ENCODE data around the gene C3orf49.
A peak's percentile ranks its signal among the peaks of the same experiment; 100 is the strongest.

C3orf49 gene

GRCh38 chr3:63851287-63851686 lies 32.2 kb downstream of the C3orf49 start:
- DNase-seq (ENCODE audit: low read depth), result no peak

GRCh38 chr3:63853106-63853505 lies 34.0 kb downstream of the C3orf49 start:
- no peak for DNase-seq (ENCODE audit: low read depth)

GRCh38 chr3:63855333-63855940 lies 36.3 kb downstream of the C3orf49 start:
- DNase-seq (ENCODE audit: low read depth), result no peak

GRCh38 chr3:63857311-63857710 lies 38.2 kb downstream of the C3orf49 start:
- no peak for DNase-seq (ENCODE audit: low read depth)

GRCh38 chr3:63860776-63861175 lies 41.7 kb downstream of the C3orf49 start:
- no peak for DNase-seq (ENCODE audit: low read depth)

GRCh38 chr3:63861306-63861705 lies 42.2 kb downstream of the C3orf49 start:
- no peak for DNase-seq (ENCODE audit: low read depth)

- DNase-seq (ENCODE audit: low read depth), result no peak
These were observed 43.7 kb downstream of the C3orf49 start for GRCh38 chr3:63862804-63863149.

- peak; percentile 15 for DNase-seq (ENCODE audit: low read depth)
These were observed 44.3 kb downstream of the C3orf49 start, which contains the start of the genes ATXN7 and THOC7 for GRCh38 chr3:63863150-63864007. Gene ATXN7, plus strand, starts transcription at chr3:63863867. Its CDS starts 48,732 bp downstream, at chr3:63912599. Gene THOC7, minus strand, starts transcription at chr3:63863805. Its CDS starts 15 bp downstream, at chr3:63863790.

- no peak for DNase-seq (ENCODE audit: low read depth)
These were observed 45.2 kb downstream of the C3orf49 start for GRCh38 chr3:63864008-63864964.

GRCh38 chr3:63864965-63865327 lies 45.8 kb downstream of the C3orf49 start:
- no peak for DNase-seq (ENCODE audit: low read depth)

- DNase-seq (ENCODE audit: low read depth), result no peak
These were observed 48.1 kb downstream of the C3orf49 start for GRCh38 chr3:63867225-63867624.

- DNase-seq (ENCODE audit: low read depth), result no peak
These were observed 51.0 kb downstream of the C3orf49 start for GRCh38 chr3:63869940-63870614.

GRCh38 chr3:63870615-63871005 lies 51.5 kb downstream of the C3orf49 start:
- DNase-seq (ENCODE audit: low read depth), result no peak

- DNase-seq (ENCODE audit: low read depth), result peak; percentile 75
These were observed 53.2 kb downstream of the C3orf49 start for GRCh38 chr3:63872135-63872924.

- DNase-seq (ENCODE audit: low read depth), result no peak
These were observed 55.7 kb downstream of the C3orf49 start for GRCh38 chr3:63874769-63875168.

GRCh38 chr3:63875510-63875909 lies 56.4 kb downstream of the C3orf49 start:
- DNase-seq (ENCODE audit: low read depth), result no peak

- DNase-seq (ENCODE audit: low read depth), result no peak
These were observed 57.2 kb downstream of the C3orf49 start for GRCh38 chr3:63876260-63876659.

GRCh38 chr3:63877737-63878393 lies 58.8 kb downstream of the C3orf49 start:
- DNase-seq (ENCODE audit: low read depth), result no peak

- DNase-seq (ENCODE audit: low read depth), result no peak
These were observed 59.4 kb downstream of the C3orf49 start for GRCh38 chr3:63878394-63879060.

GRCh38 chr3:63880653-63881052 lies 61.6 kb downstream of the C3orf49 start:
- no peak for DNase-seq (ENCODE audit: low read depth)

Data from HS-5 (cell line).